ENCODE measurements around the gene PARP8.
"Not testable (repeated sequence)": the region's sequence is repeated elsewhere in the genome, so short reads cannot be mapped to it uniquely, and the experiment has no call there.

The PARP8 gene

DNA sequence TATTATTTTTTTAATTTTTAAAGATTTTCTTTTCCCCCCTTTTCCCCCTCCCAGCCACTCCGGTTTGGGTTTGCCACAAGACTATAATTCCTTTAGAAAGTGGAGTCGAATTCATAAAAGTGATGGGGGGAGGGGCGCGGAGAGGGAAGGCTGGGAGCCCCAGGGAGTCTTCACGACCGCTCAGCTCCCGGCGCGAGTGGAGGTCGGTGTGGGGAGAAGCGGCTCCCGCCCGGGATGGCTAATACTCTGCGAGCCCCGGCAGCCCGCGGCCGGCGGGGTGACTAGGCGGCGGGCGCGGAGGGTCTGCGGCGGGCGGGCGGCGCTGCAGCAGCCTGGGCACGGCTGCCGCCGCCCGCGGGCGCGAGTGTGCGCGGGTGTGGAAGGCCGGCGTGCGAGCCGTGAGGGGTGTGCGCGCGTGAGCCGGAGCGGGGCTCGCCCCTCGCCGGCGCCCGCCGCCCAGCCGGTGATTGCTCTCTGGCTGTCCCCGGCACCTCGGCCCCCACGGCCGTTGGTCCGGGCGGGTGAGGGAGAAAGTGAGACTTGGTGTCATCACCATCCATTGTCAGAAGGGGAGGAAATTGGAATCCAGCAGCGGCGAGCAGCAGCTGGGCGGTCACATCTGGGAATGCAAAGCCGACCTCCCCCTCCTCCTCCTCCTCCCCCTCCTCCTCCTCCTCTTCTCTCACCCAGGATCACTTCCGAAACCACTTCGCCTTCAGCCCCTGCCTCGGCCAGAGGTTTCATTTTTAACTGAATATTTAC, at the start of gene PARP8:
PARP8 (plus strand) TSS at position 377 of the 762 bp plus-strand sequence. CDS start 459 bp downstream, outside the sequence.
- peak; percentile 82 for DNase-seq

- peak; percentile 79 for DNase-seq
Observed at GRCh38 chr5:50623666-50624065, 42.8 kb upstream of the PARP8 start.

DNA sequence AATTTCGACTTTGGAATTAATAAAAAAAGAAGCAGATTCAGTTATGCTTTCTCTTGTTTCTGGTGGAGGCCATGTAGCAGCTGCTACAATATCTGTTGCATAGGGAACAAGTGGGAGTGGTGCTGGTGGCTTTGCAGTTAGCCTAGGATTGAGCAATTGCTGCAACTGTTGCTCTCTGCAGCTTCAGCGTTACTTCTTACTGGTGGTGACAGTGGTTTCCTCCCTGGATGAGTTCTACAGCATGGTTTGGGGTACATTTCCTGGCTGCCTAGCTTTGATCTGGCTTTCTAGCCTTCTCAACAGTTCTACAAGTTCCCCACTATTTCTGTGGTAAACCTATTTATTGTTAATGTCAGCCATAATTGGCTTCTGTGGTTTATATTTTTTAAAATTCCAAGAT, 31.6 kb upstream of the PARP8 start:
- DNase-seq = not testable (repeated sequence)

DNA sequence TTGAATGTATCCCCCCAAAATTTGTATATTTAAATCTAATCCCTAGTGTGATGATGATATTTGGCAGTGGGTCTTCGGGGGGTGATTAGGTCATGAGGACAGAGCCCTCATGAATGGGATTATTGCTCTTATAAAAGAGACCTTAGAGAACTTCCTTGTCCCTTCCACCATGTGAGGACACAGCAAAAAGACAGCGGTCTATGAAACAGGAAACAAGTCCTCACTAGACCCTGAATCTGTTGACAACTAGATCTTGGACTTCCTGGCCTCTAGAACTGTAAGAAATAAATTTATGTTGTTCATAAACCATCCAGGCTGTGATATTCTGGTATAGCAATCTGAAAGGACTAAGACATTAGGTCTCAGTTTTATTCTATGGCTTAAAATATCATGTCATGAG, 28.9 kb upstream of the PARP8 start:
- not testable (repeated sequence) for DNase-seq

DNA sequence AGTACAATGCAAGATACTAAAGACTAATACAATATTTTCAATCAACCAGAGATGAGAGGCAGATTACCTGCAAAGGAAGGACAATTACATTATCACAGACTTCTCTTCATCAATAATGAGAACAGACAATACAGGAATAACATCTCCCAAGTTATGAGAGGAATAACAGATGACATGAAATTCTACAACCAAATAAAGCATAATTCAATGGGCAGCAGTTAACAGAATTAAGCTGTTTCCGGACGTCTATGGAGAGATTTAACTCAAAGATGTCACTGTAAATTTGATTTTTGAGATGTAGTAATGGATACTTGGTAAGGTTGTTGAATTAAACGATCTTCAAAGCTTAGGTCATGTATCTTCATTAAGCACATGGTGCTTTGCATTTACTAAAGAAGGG, 19.8 kb upstream of the PARP8 start:
- DNase-seq = no peak

DNA sequence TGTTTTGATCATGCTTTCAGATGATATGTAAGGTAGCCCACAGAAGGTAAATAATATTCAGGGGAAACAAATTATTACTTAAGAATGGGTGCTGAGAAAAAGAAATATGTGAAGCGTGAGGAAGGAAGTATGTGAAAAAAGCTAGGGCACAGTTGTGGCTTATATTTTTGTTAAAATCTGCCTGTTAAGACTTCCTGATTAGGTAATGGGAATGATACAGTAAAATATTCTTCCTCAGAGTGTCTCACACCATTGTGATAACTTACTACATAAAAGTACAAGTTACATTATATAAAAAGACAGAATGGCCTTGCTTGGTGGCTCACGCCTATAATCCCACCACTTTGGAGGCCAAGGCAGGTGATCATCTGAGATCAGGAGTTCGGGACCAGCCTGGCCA, 18.7 kb upstream of the PARP8 start:
- no peak for DNase-seq

- DNase-seq = no peak
Observed at GRCh38 chr5:50653946-50654345, 12.5 kb upstream of the PARP8 start.

DNA sequence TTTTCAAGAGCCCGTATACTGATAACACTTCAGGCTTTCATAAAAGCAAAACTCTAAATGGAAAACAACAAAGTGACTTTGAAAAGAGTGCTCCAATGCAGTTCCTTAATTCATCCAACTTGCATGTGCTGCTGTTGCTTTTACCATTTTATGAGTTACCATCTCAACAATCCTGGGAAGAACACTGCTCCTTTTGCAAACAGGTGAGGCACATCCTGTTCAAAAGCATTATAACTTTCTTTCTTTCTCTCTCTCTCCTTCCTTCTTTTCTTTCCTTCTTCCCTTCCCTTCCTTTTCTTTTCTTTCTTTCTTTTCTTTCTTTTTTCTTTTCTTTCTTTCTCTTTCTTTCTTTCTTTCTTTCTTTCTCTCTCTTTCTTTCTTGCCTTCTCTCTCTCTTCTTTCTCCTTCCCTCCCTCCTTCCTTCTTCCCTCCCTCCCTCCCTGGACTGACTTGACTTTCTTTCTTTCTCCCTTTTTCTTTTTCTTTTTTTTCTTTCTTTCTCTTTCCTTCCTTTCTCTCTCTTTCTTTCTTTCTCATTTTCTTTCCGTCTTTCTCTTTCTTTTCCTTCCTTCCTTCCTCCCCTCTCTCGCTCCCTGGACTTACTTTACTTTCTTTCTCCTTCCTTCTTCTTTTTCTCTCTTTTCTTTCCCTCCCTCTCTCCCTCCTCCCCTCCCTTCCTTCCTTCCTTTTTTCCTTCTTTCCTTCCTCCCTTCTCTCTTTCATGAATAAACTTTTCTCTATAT, 11.2 kb upstream of the PARP8 start:
- no peak for DNase-seq

DNA sequence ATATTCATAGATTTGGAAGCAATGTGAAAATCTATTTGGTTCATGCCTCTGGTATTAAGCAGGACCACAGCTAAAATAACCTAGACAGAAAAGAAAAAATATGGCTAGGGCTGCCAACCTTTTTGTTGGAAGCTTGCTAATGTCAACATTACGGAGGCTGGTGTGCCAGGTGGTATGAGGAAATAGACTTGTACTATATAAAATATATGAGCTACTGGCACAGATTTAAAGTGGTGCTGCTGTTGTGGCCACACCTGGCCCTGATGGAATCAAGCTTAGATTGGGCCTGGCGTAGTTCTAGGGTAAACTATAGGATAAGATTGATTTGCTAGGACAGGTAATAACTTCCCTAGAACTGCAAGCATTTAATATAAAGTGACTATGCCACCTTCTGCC, 10.6 kb upstream of the PARP8 start:
- peak; percentile 76 for DNase-seq

DNA sequence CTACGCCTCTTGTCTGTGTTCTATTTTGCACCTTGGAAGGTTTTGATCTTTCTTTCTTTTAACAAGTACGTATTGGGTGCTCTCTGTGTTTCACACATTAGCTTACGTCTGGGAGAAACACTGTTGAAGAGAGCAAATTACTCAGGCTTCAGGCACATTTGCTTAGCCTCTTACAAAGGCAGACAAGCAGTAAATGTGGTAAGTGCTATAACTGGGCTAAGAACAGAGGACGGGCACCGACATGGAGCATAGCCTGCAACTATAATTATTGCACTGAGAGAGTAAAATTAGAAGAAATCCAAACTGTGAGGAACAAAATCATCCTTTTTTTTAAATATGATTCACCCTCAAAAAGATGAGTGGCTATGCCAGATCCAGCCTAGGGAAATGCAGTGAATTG, 9.4 kb upstream of the PARP8 start:
- no peak for DNase-seq

DNA sequence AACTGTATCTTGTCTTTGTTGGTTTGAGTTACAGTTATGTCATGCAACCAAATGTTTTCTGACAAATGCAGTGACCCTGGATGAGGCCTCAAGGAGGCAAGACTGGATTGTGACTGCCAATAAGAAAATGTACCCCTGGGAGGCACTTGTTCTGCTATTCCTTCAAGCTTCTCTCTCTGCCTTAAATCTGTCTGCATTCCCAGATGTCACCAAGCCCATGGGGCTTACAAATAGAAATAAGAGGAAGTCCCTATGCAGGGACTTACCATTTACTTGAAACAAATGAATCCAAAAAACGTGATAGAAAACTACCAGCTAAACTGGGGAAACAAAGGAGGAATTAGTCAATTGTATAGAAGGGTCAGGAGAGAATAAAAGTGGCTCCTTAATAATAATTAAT, 8.2 kb upstream of the PARP8 start:
- DNase-seq = no peak

DNA sequence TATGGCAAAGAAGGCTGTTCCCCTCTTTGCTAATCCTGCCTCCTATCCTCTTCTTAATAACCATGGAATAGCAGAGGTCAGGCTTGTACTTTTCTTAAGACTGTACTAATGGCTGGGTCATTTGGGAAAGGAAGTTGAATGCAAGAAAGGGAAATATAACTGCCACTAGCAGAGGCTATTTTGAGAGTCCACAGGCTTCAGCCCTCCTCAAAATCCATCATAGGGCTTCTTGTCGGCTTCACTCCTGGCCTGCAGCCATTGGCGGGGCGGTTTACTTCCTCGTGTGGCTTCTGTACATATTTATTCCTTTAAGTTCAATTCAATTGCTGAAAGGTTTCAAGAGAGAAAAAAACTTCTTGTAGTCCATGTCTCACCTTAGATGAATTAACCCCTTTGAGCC, 2.8 kb upstream of the PARP8 start:
- DNase-seq = no peak

DNA sequence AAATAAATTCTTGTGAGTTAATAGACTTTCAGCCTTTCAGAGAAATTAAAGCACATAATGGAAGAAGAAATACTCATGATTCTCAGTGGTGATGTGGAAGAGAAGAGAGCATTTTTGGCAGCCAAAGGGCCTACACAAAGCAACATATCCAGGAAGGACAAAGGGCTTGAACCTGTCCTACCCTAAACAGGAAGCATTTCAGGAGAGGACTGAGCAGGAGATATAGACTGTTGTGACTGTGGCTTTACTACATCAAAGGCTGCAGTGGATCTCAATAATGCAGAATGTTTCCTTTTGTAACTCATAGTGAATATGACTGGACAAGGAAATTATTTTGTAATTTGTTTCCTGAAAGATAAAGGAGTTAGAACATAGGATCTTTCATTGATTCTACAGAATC, 1.3 kb upstream of the PARP8 start:
- DNase-seq = peak; percentile 53

- DNase-seq = peak; percentile 70
Observed at GRCh38 chr5:50665761-50666202, 655 bp upstream of the PARP8 start.

DNA sequence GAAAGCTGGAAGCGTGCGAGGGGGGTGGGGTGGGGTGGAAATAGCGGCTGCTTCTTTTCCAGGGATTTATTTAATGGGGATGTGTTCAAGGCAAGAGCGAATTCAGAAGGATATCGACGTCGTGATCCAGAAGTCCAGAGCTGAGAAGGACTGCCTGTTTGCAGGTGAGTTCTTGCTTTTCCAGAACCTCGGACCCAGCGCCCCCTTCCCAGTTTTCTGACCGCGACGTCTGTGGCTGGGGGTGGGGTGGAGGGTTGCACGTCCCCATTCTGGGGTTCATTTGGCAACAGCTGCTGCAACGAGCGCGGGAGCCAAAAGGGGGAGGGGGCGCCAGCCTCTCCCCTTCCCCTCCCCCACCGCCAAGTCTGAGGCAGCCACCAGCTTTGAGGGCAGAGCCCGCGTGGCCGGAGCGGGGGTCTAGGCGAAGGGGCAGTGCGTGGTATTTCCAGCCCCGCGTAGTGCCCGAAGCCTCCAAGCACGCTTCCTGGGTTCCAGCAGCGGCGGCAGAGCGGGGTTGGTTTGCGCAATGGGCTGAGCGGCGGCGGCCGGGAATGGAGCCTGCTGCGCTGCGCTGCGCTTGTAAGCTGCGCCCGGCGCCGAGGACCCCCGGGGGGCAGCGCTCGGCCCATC, 701 bp downstream of the PARP8 start:
- peak; percentile 79 for DNase-seq

DNA sequence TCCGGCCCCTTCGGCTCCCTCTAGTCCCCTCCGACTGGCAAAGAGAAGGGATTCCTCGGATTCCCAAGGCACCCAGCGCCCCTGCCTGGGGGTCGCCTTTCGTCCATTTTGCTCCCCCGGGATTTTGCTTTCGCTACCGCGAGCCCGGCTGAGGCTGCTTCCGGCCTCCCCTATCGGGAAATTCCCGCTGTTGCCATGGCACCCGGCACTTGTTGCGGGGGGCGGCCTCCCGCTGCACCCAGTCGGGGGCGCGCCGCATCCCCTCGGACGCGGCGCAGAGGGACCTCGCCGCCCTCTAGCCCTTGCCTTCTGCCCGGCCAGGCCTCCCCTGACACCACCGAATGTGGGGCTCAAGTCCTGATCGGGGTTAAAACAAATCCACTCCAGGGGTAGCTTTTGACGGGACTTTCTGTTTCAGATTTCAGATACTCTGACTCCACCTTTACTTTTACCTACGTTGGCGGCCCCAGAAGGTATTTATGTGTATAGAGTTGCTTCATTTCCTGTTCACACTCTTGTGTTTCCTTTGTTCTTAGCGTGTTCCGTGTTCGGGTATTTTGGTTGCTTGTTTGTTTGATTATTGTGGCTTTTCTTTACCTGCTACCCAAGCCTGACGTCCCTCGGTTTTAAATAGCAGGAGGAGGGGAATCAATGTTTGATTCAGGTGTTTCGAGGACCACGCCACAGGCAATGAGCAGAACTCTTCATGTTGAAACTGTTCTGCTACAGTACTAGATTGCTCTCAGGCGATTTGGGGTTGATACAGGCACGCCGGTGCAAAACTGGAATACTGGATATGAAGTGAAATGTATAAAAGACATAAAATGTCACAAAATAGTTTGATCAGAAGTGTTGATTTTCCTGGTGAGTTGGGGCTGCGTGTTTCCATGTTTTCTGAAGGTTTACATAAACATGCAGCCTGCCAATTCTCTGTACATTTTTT, 1.5 kb downstream of the PARP8 start:
- DNase-seq = peak; percentile 84

GRCh38 chr5:50668636-50669035, 2.2 kb downstream of the PARP8 start:
- peak; percentile 31 for DNase-seq

- no peak for DNase-seq
Observed at GRCh38 chr5:50672663-50673062, 6.2 kb downstream of the PARP8 start.

DNA sequence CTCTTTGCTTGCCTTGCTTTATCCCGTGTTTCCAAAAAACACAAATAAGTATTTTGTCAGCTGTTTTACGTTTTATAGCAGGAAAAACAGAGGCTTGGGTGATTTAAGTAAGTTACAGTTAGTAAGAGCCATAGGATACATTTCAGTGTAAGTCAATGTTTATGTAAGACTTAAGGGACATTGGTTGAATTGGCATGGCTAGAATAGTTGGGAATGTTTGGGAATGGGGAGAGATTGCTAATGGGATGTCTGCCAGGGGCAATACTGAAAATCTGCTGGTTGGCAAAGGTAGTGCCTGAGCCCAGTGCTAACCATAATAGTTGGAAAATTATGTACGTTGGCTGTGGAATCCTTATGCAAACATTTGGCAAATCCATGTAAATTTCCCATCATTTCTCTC, 7.0 kb downstream of the PARP8 start:
- not testable (repeated sequence) for DNase-seq

DNA sequence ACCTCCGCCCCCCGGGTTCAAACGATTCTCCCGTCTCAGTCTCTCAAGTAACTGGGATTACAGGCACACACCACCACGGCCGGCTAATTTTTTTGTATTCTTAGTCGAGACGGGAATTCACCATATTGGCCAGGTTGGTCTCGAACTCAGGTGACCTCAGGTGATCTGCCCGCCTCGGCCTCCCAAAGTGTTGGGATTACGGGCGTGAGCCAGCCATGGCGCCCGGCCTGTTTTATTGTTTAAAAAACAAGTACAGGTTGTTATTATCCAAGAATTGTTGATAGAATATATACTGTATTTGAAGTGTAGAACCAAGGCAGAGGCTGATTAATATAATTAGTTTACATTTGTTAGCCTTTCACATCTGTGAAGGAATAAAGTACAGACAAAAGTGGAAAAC, 8.9 kb downstream of the PARP8 start:
- no peak for DNase-seq

GRCh38 chr5:50679554-50679953, 13.1 kb downstream of the PARP8 start:
- DNase-seq = not testable (repeated sequence)

DNA sequence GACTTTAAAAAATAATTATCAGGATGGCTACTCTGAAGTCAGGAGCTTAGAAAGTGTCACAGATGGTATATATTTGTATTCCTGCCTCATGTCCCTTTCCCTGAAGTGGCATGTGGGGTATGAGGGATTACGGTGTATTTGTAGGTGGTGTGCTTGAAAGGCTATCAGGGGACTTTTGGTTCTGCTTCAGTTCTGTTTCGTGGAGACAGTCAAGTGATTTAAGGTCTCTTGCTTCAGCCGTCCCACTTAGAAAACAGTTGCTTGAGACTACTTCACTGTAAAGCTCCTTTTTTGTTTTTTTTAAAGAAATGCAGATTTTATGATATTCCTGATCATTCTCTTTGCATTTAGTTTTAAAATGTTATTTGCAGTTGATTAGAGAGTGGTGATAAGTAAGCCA, 18.3 kb downstream of the PARP8 start:
- no peak for DNase-seq

DNA sequence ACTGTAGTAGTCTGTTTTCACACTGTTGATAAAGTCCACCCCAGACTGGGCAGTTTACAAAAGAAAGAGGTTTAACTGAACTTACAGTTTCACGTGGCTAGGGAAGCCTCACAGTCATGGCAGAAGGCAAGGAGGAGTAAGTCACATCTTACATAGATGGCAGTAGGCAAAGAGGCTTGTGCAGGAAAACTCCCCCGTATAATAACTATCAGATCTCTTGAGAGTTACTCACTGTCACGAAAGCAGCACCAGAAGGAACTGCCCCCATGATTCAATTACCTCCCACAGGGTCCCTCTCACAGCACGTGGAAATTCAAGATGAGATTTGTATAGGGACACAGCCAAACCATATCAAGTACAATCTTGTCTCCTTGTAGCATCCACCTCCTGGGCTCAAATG, 21.1 kb downstream of the PARP8 start:
- no peak for DNase-seq
